SK-N-SH (cell line): ENCODE results near the gene SSR3. TPM values are rescaled to one million over a fixed set of nuclear protein-coding genes. Genes with fewer than 3 reads are reported as not detected.

ENCODE experiments used
- CTCF ChIA-PET: fragments of 300-600, 350-600 bp; formaldehyde crosslinking; extraction: SDS; loops from one replicate; lab custom pipeline; 2021; lab: Yijun Ruan, JAX
- POLR2A ChIA-PET: fragments of 350-600 bp; sonication (Branson Sonifier 250); formaldehyde crosslinking; extraction: SDS; loops from one replicate; lab custom pipeline; 2020; ENCODE audit warnings: antibody characterized with exemption, inconsistent platforms; lab: Yijun Ruan, JAX
- DNase-seq: peaks from one replicate; pipeline ENCODE4 v3.0.0; 2012
- H2AFZ ChIP-seq: fragments of 200-600 bp; sonication (generic); 2 replicates; pipeline ENCODE4 v1.8.1; 2016; ENCODE audit warnings: antibody characterized with exemption, mild to moderate bottlenecking, low read depth
- H3F3A ChIP-seq: fragments of 200-600 bp; sonication (generic); replicated peaks from 2 replicates; pipeline ENCODE3; 2016; ENCODE audit warnings: antibody characterized with exemption, mild to moderate bottlenecking; ENCODE audit not compliant: insufficient read depth
- H3K27ac ChIP-seq, 2 experiments: fragments of 200-500 bp in 1 of 2; fragments of 200-600 bp in 1 of 2; sonication (Bioruptor generic) in 1 of 2; sonication (generic), shearing (Covaris generic) in 1 of 2; 2 replicates each; pipeline versions ENCODE4 v1.5.1 to v1.6.1; 2014 to 2016; ENCODE audit warnings: low read depth in 2 of 2, inconsistent platforms in 1 of 2, low read length in 1 of 2, mild to moderate bottlenecking in 1 of 2, mixed read lengths in 1 of 2
- H3K27me3 ChIP-seq: fragments of 200-600 bp; sonication (generic), shearing (Covaris generic); 2 replicates; pipeline ENCODE4 v1.6.1; 2016; ENCODE audit warnings: mixed run types; ENCODE audit not compliant: insufficient read depth
- H3K36me3 ChIP-seq, 2 experiments: fragments of 200-500 bp in 1 of 2; fragments of 200-600 bp in 1 of 2; sonication (Bioruptor generic) in 1 of 2; sonication (generic) in 1 of 2; replicated peaks in 1 of 2; 2 replicates each; pipeline versions ENCODE3 to v1.5.1; 2014 to 2016; ENCODE audit warnings: low read length in 1 of 2, mild to moderate bottlenecking in 1 of 2; ENCODE audit not compliant: insufficient read depth in 2 of 2, control insufficient read depth in 1 of 2
- H3K4me1 ChIP-seq, 2 experiments: fragments of 200-500 bp in 1 of 2; fragments of 200-600 bp in 1 of 2; sonication (Bioruptor generic) in 1 of 2; sonication (generic), shearing (Covaris generic) in 1 of 2; 2 replicates each; pipeline versions ENCODE4 v1.5.1 to v1.6.1; 2014 to 2016; ENCODE audit warnings: low read depth in 1 of 2, low read length in 1 of 2, mixed run types in 1 of 2; ENCODE audit not compliant: insufficient read depth in 2 of 2, control insufficient read depth in 1 of 2
- H3K4me2 ChIP-seq: fragments of 200-600 bp; sonication (generic), shearing (Covaris generic); 2 replicates; pipeline ENCODE4 v1.6.1; 2017; ENCODE audit warnings: mixed run types
- H3K4me3 ChIP-seq, 2 experiments: fragments of 200-500 bp in 1 of 2; fragments of 200-600 bp in 1 of 2; sonication (Bioruptor generic) in 1 of 2; sonication (generic), shearing (Covaris generic) in 1 of 2; 2 replicates each; pipeline versions ENCODE4 v1.5.1 to v1.8.1; 2014 to 2016; ENCODE audit warnings: low read depth in 2 of 2, inconsistent platforms in 1 of 2, low read length in 1 of 2, mild to moderate bottlenecking in 1 of 2, mixed read lengths in 1 of 2, moderate library complexity in 1 of 2
- H3K79me2 ChIP-seq: fragments of 200-600 bp; sonication (generic); 2 replicates; pipeline ENCODE4 v1.8.1; 2017; ENCODE audit warnings: mild to moderate bottlenecking; ENCODE audit not compliant: insufficient read depth
- H3K9ac ChIP-seq: fragments of 200-600 bp; sonication (generic); 2 replicates; pipeline ENCODE4 v1.6.1; 2017; ENCODE audit warnings: mixed run types
- H3K9me2 ChIP-seq: fragments of 200-600 bp; sonication (generic); 2 replicates; pipeline ENCODE4 v1.6.1; 2017; ENCODE audit warnings: mixed run types
- H3K9me3 ChIP-seq: fragments of 200-600 bp; sonication (generic); 2 replicates; pipeline ENCODE4 v1.6.1; 2017; ENCODE audit warnings: mixed run types, mild to moderate bottlenecking, moderate library complexity
- H4K20me1 ChIP-seq: fragments of 200-600 bp; sonication (generic); 2 replicates; pipeline ENCODE4 v1.6.1; 2017; ENCODE audit warnings: mild to moderate bottlenecking, mixed run types; ENCODE audit not compliant: insufficient read depth
- ELF1 ChIP-seq: IDR thresholded peaks from 2 replicates; pipeline ENCODE4 v1.4.0; 2012
- EZH2phosphoT487 ChIP-seq: fragments of 200-600 bp; sonication (generic); IDR thresholded peaks from 2 replicates; pipeline ENCODE4 v1.6.1; 2017; ENCODE audit warnings: low read depth, mixed run types, mild to moderate bottlenecking, antibody characterized with exemption, moderate library complexity, borderline replicate concordance
- FOSL2 ChIP-seq: IDR thresholded peaks from 2 replicates; pipeline ENCODE4 v1.4.0; 2012; ENCODE audit warnings: low read depth, mild to moderate bottlenecking, moderate library complexity, borderline replicate concordance
- FOXJ3 ChIP-seq: sonication (generic); formaldehyde crosslinking; IDR thresholded peaks from 2 replicates; pipeline ENCODE4 v1.5.1; 2020; ENCODE audit warnings: mild to moderate bottlenecking, missing genetic modification reagents
- FOXM1 ChIP-seq: IDR thresholded peaks from 2 replicates; pipeline ENCODE4 v1.4.0; 2012; ENCODE audit warnings: low read depth, mild to moderate bottlenecking
- GATA2 ChIP-seq: sonication (generic); formaldehyde crosslinking; IDR thresholded peaks from 2 replicates; pipeline ENCODE4 v1.5.0; 2020; ENCODE audit warnings: mild to moderate bottlenecking, missing genetic modification reagents
- NRF1 ChIP-seq: IDR thresholded peaks from 2 replicates; pipeline ENCODE4 v1.6.1; 2012; ENCODE audit warnings: low read depth, mild to moderate bottlenecking, low read length
- POLR2AphosphoS5 ChIP-seq: IDR thresholded peaks from 2 replicates; pipeline ENCODE4 v1.6.1; 2012; ENCODE audit warnings: low read depth, low read length
- RCOR1 ChIP-seq: fragments of 150-350 bp; IDR thresholded peaks from 2 replicates; pipeline ENCODE4 v1.6.1; 2017; ENCODE audit warnings: antibody characterized with exemption, low read length
- RFX5 ChIP-seq: IDR thresholded peaks from 2 replicates; pipeline ENCODE4 v1.6.1; 2012; ENCODE audit warnings: mild to moderate bottlenecking, improper control_type of control experiment, low read length
- RXRA ChIP-seq: IDR thresholded peaks from 2 replicates; pipeline ENCODE4 v1.4.0; 2012; ENCODE audit warnings: low read depth, mild to moderate bottlenecking, borderline replicate concordance
- SIN3A ChIP-seq: IDR thresholded peaks from 2 replicates; pipeline ENCODE4 v1.6.1; 2012; ENCODE audit warnings: low read depth, mild to moderate bottlenecking, low read length, moderate library complexity, borderline replicate concordance
- SMC3 ChIP-seq: IDR thresholded peaks from 2 replicates; pipeline ENCODE4 v1.6.1; 2012; ENCODE audit warnings: low read depth, low read length, improper control_type of control experiment
- TAF1 ChIP-seq: IDR thresholded peaks from 2 replicates; pipeline ENCODE4 v1.6.1; 2012; ENCODE audit warnings: low read depth, mild to moderate bottlenecking, low read length, moderate library complexity, borderline replicate concordance
- USF1 ChIP-seq: IDR thresholded peaks from 2 replicates; pipeline ENCODE4 v1.4.0; 2012; ENCODE audit warnings: low read depth, borderline replicate concordance
- YY1 ChIP-seq: IDR thresholded peaks from 2 replicates; pipeline ENCODE4 v1.4.0; 2012; ENCODE audit warnings: low read depth, mild to moderate bottlenecking
- whole genome bisulfite sequencing: methylation state at CpG from one replicate; pipeline ENCODE4 v1.1.6; 2017; ENCODE audit warnings: low lambda C conversion rate; 5-methylcytosine and 5-hydroxymethylcytosine counted together
- polyA plus RNA-seq, 3 experiments: library from polyadenylated mRNA; depleted of rRNA; stranded (reverse); fragments of >200 nt; gene quantifications; 2 replicates each; pipeline ENCODE4 v1.2.3, GENCODE V29; 2012
- TF ChIP-seq, protein P1 (sequence below): IDR thresholded peaks from 2 replicates; pipeline ENCODE4 v1.4.0; 2012; ENCODE audit warnings: low read depth
- TF ChIP-seq, protein P2 (sequence below): fragments of 150-350 bp; IDR thresholded peaks from 2 replicates; pipeline ENCODE4 v1.6.1; 2016; ENCODE audit warnings: mild to moderate bottlenecking, low read depth, low read length
- TF ChIP-seq, protein P3 (sequence below): IDR thresholded peaks from 2 replicates; pipeline ENCODE4 v1.6.1; 2012; ENCODE audit warnings: mild to moderate bottlenecking, low read depth, low read length, moderate library complexity
- TF ChIP-seq, protein P4 (sequence below): IDR thresholded peaks from 2 replicates; pipeline ENCODE4; 2012
- TF ChIP-seq, protein P5 (sequence below): IDR thresholded peaks from 2 replicates; pipeline ENCODE4 v1.4.0; 2012; ENCODE audit warnings: low read depth, borderline replicate concordance

The SSR3 gene
- polyA plus RNA-seq, 1 of the 3 experiments (the other 2 are of a cell fraction) = 61.7 TPM

- TF ChIP-seq RXRA = no peak
- TF ChIP-seq FOXM1 = no peak
Observed at GRCh38 chr3:156553705-156554356, 1.1 kb downstream of the SSR3 start (continued).

DNA sequence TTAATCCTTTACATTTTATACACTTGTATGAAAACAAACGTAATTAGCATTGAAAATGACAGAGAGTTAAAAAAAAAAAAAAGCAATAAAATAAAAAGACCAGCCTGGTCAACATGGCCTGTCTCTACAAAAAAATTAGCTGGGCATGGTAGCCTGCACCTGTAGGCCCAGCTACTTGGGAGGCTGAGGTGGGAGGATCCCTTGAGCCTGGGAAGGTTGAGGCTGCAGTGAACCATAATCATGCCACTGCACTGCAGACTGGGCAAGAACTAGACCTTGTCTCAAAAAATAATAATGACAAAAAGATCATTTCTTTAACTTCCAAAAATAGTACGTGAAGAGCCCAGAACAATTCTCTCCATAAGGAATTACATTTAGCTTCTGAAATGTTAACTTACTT, 1.9 kb downstream of the SSR3 start:
- 73% methylated on average over 2 of the region's 2 CpGs for WGBS
- peaks cover 16 to 46% of the 10 kb centered on the region in 2 experiments for H3K4me1 ChIP-seq
- POLR2A ChIA-PET = no interaction called here

More for the DNA sequence above, 1.9 kb downstream of the SSR3 start:
- TF ChIP-seq GATA2 (CRISPR knock-in tag) (no peak), EZH2phosphoT487 (no peak), SIN3A (no peak), SMC3 (no peak), POLR2AphosphoS5 (no peak), YY1 (no peak), FOSL2 (no peak), ELF1 (no peak), RCOR1 (no peak), FOXJ3 (CRISPR knock-in tag) (no peak), TAF1 (no peak), RFX5 (no peak), NRF1 (no peak), USF1 (no peak)
- TF ChIP-seq, protein P1, sequence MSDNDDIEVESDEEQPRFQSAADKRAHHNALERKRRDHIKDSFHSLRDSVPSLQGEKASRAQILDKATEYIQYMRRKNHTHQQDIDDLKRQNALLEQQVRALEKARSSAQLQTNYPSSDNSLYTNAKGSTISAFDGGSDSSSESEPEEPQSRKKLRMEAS = no peak
- TF ChIP-seq, protein P2, sequence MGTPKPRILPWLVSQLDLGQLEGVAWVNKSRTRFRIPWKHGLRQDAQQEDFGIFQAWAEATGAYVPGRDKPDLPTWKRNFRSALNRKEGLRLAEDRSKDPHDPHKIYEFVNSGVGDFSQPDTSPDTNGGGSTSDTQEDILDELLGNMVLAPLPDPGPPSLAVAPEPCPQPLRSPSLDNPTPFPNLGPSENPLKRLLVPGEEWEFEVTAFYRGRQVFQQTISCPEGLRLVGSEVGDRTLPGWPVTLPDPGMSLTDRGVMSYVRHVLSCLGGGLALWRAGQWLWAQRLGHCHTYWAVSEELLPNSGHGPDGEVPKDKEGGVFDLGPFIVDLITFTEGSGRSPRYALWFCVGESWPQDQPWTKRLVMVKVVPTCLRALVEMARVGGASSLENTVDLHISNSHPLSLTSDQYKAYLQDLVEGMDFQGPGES = no peak
- TF ChIP-seq, protein P3, sequence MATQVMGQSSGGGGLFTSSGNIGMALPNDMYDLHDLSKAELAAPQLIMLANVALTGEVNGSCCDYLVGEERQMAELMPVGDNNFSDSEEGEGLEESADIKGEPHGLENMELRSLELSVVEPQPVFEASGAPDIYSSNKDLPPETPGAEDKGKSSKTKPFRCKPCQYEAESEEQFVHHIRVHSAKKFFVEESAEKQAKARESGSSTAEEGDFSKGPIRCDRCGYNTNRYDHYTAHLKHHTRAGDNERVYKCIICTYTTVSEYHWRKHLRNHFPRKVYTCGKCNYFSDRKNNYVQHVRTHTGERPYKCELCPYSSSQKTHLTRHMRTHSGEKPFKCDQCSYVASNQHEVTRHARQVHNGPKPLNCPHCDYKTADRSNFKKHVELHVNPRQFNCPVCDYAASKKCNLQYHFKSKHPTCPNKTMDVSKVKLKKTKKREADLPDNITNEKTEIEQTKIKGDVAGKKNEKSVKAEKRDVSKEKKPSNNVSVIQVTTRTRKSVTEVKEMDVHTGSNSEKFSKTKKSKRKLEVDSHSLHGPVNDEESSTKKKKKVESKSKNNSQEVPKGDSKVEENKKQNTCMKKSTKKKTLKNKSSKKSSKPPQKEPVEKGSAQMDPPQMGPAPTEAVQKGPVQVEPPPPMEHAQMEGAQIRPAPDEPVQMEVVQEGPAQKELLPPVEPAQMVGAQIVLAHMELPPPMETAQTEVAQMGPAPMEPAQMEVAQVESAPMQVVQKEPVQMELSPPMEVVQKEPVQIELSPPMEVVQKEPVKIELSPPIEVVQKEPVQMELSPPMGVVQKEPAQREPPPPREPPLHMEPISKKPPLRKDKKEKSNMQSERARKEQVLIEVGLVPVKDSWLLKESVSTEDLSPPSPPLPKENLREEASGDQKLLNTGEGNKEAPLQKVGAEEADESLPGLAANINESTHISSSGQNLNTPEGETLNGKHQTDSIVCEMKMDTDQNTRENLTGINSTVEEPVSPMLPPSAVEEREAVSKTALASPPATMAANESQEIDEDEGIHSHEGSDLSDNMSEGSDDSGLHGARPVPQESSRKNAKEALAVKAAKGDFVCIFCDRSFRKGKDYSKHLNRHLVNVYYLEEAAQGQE = no peak
- TF ChIP-seq, protein P4, sequence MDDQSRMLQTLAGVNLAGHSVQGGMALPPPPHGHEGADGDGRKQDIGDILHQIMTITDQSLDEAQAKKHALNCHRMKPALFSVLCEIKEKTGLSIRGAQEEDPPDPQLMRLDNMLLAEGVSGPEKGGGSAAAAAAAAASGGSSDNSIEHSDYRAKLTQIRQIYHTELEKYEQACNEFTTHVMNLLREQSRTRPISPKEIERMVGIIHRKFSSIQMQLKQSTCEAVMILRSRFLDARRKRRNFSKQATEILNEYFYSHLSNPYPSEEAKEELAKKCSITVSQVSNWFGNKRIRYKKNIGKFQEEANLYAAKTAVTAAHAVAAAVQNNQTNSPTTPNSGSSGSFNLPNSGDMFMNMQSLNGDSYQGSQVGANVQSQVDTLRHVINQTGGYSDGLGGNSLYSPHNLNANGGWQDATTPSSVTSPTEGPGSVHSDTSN = no peak
- TF ChIP-seq, protein P5, sequence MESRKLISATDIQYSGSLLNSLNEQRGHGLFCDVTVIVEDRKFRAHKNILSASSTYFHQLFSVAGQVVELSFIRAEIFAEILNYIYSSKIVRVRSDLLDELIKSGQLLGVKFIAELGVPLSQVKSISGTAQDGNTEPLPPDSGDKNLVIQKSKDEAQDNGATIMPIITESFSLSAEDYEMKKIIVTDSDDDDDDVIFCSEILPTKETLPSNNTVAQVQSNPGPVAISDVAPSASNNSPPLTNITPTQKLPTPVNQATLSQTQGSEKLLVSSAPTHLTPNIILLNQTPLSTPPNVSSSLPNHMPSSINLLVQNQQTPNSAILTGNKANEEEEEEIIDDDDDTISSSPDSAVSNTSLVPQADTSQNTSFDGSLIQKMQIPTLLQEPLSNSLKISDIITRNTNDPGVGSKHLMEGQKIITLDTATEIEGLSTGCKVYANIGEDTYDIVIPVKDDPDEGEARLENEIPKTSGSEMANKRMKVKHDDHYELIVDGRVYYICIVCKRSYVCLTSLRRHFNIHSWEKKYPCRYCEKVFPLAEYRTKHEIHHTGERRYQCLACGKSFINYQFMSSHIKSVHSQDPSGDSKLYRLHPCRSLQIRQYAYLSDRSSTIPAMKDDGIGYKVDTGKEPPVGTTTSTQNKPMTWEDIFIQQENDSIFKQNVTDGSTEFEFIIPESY = no peak
- no peak for DNase-seq
- H3K9me3 ChIP-seq = no peaks in the 10 kb centered on the region
- H3K36me3 ChIP-seq = peaks cover 43 to 48% of the 10 kb centered on the region in 2 experiments
- H3K4me2 ChIP-seq = peak overlapping the region; percentile 78
- H3F3A ChIP-seq = peaks cover 41% of the 10 kb centered on the region
- H3K9ac ChIP-seq = peak overlapping the region; percentile 96
- peak overlapping the region; percentile 92 to 94; a peak in 3 of 4 replicates for H3K4me3 ChIP-seq
- H3K9me2 ChIP-seq = no peaks in the 10 kb centered on the region
- peaks cover 8% of the 10 kb centered on the region; the same call in 1 of the 2 replicates for H4K20me1 ChIP-seq
- no peak overlapping the region for H2AFZ ChIP-seq
- peaks cover 70% of the 10 kb centered on the region for H3K79me2 ChIP-seq
- H3K27me3 ChIP-seq = no peaks in the 10 kb centered on the region
- CTCF ChIA-PET = interaction anchor here (0.6 to 3.7 kb wide), 2 partner anchors 11 to 186 kb away, joined by 3 to 12 read pairs; no protein-coding TSS in a partner anchor
- peak overlapping the region; percentile 62 to 89; a peak in 3 of 4 replicates for H3K27ac ChIP-seq
